Adrenal gland (tissue), 12 donors: ENCODE measurements around the gene TCF4. TPM values are rescaled to one million over a fixed set of nuclear protein-coding genes. Genes with fewer than 3 reads are reported as not detected.

Experiments
- DNase-seq, 7 donors: peaks; one replicate each; pipeline ENCODE4 v3.0.0-alpha.2; 2019 to 2020
- H3K27ac ChIP-seq, 5 donors: fragments of 200-600 bp; sonication (generic) in 4 of 5; 1 replicate in 3 of 5; 2 replicates in 2 of 5; pipeline versions ENCODE4 v1.5.1 to v1.8.0; 2016 to 2020; ENCODE audit warnings: mild to moderate bottlenecking in 1 of 5
- H3K27me3 ChIP-seq: fragments of 200-600 bp; 2 replicates; pipeline ENCODE4 v1.8.0; 2021
- H3K36me3 ChIP-seq, 2 donors: fragments of 200-600 bp; replicated peaks in 1 of 2; 1 replicate in 1 of 2; 2 replicates in 1 of 2; pipeline versions ENCODE4 v1.5.1 to v1.8.0; 2018 to 2022
- H3K4me1 ChIP-seq, 2 donors: fragments of 200-600 bp; replicated peaks in 1 of 2; 1 replicate in 1 of 2; 2 replicates in 1 of 2; pipeline versions ENCODE4 v1.5.1 to v1.8.0; 2018 to 2021
- H3K4me3 ChIP-seq, 4 donors: fragments of 200-600 bp; sonication (generic) in 3 of 4; one replicate each; pipeline ENCODE4 v1.5.1; 2016 to 2018
- H3K9me3 ChIP-seq, 3 donors: fragments of 200-600 bp; sonication (generic) in 1 of 3; replicated peaks in 1 of 3; 1 replicate in 2 of 3; 2 replicates in 1 of 3; pipeline versions ENCODE4 v1.5.1 to v1.8.0; 2016 to 2021
- POLR2A ChIP-seq, 2 donors: fragments of 450-650 bp; IDR thresholded peaks; one replicate each; pipeline ENCODE4 v1.6.1; 2017; ENCODE audit warnings: antibody characterized with exemption in 2 of 2, mild to moderate bottlenecking in 2 of 2, moderate library complexity in 1 of 2
- WGBS, 4 donors: extraction: QIAGEN DNeasy Blood & Tissue Kit in 2 of 4; methylation state at CpG; one replicate each; pipeline versions ENCODE4 v1.1.5 to v1.1.7; 2013 to 2017; 5-methylcytosine and 5-hydroxymethylcytosine counted together
- intact Hi-C, 2 donors: fragments of 100-400 bp; cut with DNase I; formaldehyde crosslinking; loops; one replicate each; pipeline versions ENCODE4 v1.14.1 to v1.15.0; 2022 to 2023
- polyA plus RNA-seq, 3 donors: library from polyadenylated mRNA; stranded (reverse); fragments of 200-250 nt in 2 of 3; fragments of 350-450 nt in 1 of 3; fragmentation: Illumina TruSeq in 1 of 3; extraction: RNeasy Lipid Tissue Mini Kit (QIAGEN cat#74804) in 1 of 3; gene quantifications; one replicate each; pipeline ENCODE4 v1.2.3, GENCODE V29; 2013 to 2014
- total RNA-seq, 9 donors: library from RNA; depleted of rRNA in 4 of 9; stranded (reverse); fragments of >200 nt in 4 of 9; fragments of 120-200 nt in 1 of 9; fragmentation: NEBNext Ultra II Directional in 1 of 9; extraction: Animal tissue kit (Norgen Biotek cat#: 25700) in 1 of 9; gene quantifications; one replicate each; pipeline versions ENCODE4 v1.1.0 to v1.2.4, GENCODE V29; 2013 to 2023
- TF ChIP-seq, protein P1 (sequence below), 6 experiments: fragments of 450-650 bp in 4 of 6; fragments of 200-600 bp in 2 of 6; sonication (generic) in 1 of 6; IDR thresholded peaks; 1 replicate in 5 of 6; 2 replicates in 1 of 6; pipeline versions ENCODE4 v1.5.1 to v1.8.0; 2016 to 2021; ENCODE audit warnings: antibody characterized with exemption in 6 of 6, mild to moderate bottlenecking in 2 of 6, moderate library complexity in 1 of 6
- donor health status: healthy with polysubstance abuse.
- donor health status: Bipolar disorder and iron deficiency.
- donor health status: DM: yes; HTN: yes; CAD: no.
- donor health status: DM: no; HTN: no; CAD: no.
- donor health status: DM: no; HTN: no; CAD: no.
- donor health status: DM: yes; HTN: yes; CAD: no.

Gene TCF4
- total and polyA plus RNA-seq, 12 donors, result 21.9 to 196 (median 112) TPM

DNA sequence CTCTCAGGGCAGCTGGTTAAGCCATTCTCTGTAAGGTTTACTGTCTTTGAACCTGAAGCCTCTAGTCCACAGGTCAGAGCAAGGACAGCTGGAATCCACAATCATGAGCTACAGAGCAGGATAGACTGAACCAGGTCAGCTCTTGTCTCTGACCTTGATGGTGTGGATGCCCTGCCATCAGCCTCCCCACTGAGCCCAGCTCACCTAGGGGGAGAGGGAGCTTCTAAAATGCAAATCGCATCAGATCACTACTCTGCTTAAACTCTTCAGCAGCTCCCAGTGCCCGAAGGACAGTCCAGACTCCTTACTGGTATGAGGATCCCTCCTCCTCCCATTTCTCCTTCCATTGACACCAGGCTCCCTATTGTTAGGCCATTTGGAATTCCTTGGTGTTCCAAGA is 373.5 kb downstream of the TCF4 start:
- Histone ChIP-seq H3K36me3 (no peaks in the 10 kb centered on the region), H3K9me3 (no peaks in the 10 kb centered on the region), H3K4me1 (peaks cover 0 to 8% of the 10 kb centered on the region in 2 donors), H3K4me3 (no peak overlapping the region), H3K27me3 (no peaks in the 10 kb centered on the region), H3K27ac (no peak overlapping the region)
- intact Hi-C loops, result loop anchor here in 1 of 2 donors (10.0 kb wide), 1 partner anchor 110 kb away; no protein-coding TSS in a partner anchor
- TF ChIP-seq, protein P1, sequence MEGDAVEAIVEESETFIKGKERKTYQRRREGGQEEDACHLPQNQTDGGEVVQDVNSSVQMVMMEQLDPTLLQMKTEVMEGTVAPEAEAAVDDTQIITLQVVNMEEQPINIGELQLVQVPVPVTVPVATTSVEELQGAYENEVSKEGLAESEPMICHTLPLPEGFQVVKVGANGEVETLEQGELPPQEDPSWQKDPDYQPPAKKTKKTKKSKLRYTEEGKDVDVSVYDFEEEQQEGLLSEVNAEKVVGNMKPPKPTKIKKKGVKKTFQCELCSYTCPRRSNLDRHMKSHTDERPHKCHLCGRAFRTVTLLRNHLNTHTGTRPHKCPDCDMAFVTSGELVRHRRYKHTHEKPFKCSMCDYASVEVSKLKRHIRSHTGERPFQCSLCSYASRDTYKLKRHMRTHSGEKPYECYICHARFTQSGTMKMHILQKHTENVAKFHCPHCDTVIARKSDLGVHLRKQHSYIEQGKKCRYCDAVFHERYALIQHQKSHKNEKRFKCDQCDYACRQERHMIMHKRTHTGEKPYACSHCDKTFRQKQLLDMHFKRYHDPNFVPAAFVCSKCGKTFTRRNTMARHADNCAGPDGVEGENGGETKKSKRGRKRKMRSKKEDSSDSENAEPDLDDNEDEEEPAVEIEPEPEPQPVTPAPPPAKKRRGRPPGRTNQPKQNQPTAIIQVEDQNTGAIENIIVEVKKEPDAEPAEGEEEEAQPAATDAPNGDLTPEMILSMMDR (IDR thresholded peaks at IDR 0.05), result no peak
- WGBS, 4 donors, result 76 to 93% (median 82%) methylated on average over 2 of the region's 2 CpGs
- no peak for DNase-seq

DNA sequence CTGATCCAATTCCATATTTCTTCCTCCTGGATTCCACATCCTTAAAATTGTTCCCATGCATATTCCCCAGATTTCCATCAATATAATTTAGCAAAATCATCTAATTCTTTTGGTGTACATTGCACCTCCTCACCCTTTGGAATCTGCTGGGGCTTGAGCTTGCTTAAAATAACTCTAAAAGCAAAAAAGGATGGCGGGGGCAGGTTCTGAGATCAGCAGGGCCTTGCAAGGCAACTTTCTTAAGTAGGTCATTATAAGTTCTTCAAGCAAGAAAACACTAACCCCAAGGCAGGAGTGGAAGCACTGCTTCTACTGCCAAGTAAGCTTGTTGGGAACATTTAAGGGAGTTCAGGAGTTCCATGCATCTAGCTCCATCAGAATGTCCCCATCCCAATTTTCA is 374.4 kb downstream of the TCF4 start:
- no peaks in the 10 kb centered on the region for H3K27me3 ChIP-seq
- intact Hi-C loops, result loop anchor here in 1 of 2 donors (10.0 kb wide), 1 partner anchor 109 kb away; no protein-coding TSS in a partner anchor

DNA sequence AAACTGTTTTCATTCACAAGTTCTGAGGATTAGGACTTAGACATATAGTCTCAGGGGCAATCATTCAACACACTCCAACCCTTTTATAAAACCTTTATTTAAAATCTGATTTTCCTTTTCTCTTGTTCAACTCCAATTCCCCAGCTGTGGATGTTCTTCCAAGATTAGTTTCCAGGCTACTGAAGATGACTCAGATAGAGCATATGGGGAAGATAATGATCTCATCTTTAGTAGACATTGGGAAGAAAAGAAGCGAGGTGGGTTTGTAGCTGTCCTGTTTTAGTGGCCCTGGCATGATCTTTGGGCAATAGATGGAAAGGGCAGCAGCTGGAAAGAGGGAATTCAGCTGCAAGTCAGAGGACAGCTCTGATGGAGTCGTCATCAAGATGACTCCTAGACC is 381.1 kb downstream of the TCF4 start:
- TF ChIP-seq, protein P1 (IDR thresholded peaks at IDR 0.05), result no peak
- TF ChIP-seq POLR2A (IDR thresholded peaks at IDR 0.05), result no peak
- Histone ChIP-seq H3K4me1 (no peaks in the 10 kb centered on the region), H3K27me3 (no peaks in the 10 kb centered on the region), H3K36me3 (no peaks in the 10 kb centered on the region), H3K9me3 (peaks cover 0 to 5% (median 0%) of the 10 kb centered on the region in 3 donors), H3K4me3 (no peak overlapping the region), H3K27ac (no peak overlapping the region)
- 69 to 95% (median 82%) methylated on average over 2 of the region's 2 CpGs for WGBS, 4 donors
- intact Hi-C loops, result no loop called here
- no peak for DNase-seq

More for the DNA sequence above, 374.4 kb downstream of the TCF4 start:
- peaks cover 0 to 8% of the 10 kb centered on the region in 2 donors for H3K4me1 ChIP-seq
- H3K27ac ChIP-seq, result no peak overlapping the region
- H3K4me3 ChIP-seq, result no peak overlapping the region
- no peak for DNase-seq
- no peaks in the 10 kb centered on the region for H3K36me3 ChIP-seq
- TF ChIP-seq, protein P1 (IDR thresholded peaks at IDR 0.05), result no peak
- no peak for TF ChIP-seq POLR2A (IDR thresholded peaks at IDR 0.05)
- WGBS, 4 donors, result 70 to 91% (median 89%) methylated on average over 1 of the region's 1 CpG
- H3K9me3 ChIP-seq, result no peaks in the 10 kb centered on the region

DNA sequence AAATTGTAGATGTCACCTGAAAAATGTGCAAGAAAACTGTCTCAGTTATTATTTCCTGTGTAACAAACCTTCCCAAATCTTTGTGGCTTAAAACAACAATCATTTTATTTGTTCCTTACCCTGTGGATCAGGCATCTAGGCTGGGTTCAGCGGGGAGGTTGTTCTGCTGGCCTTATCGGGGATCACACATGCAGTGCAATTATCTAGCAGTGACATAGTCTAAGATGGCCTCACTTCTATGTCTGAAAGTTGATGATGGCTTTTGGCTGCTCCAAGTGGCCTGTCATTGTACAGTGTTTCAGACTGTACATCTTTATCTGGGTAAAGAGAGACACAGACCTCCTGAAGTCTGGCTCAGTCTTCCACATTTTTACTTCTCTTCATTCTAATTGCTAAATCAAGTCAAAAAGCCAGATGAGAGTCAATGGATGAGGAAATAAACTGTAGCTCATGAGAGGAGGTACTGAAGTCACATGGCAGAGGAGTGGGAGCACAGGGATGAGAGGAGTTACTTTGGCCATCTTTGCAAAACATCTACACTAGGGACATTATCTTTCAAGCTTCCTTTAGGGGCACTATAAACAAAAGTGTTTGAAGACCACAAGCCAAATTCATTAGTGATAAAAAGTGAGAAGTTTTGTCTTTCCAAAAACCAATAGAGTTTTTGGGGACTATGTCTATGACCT is 385.6 kb downstream of the TCF4 start:
- Histone ChIP-seq H3K4me1 (no peaks in the 10 kb centered on the region), H3K4me3 (no peak overlapping the region), H3K9me3 (peaks cover 0 to 7% (median 0%) of the 10 kb centered on the region in 3 donors), H3K27ac (no peak overlapping the region), H3K27me3 (no peaks in the 10 kb centered on the region), H3K36me3 (no peaks in the 10 kb centered on the region)
- intact Hi-C loops, result no loop called here
- no peak for DNase-seq
- WGBS, 4 donors, result 85 to 96% (median 93%) methylated on average over 2 of the region's 2 CpGs
- TF ChIP-seq, protein P1 (IDR thresholded peaks at IDR 0.05), result no peak
- TF ChIP-seq POLR2A (IDR thresholded peaks at IDR 0.05), result no peak
